Esophagus mucosa (tissue), 1 donor: ENCODE results near the gene ASB18. TPM values are rescaled to one million over a fixed set of nuclear protein-coding genes. Genes with fewer than 3 reads are reported as not detected.

Source experiments
- ATAC-seq: fragments of 200-7000 bp; cut with Tn5 transposase; one replicate; pipeline ENCODE4 v1.9.1; 2020
- total RNA-seq: library from RNA; stranded (reverse); gene quantifications from one replicate; pipeline ENCODE4 v1.2.4, GENCODE V29; 2023
- donor health status: DM: yes; HTN: yes; CAD: no.

ASB18 gene
- total RNA-seq, 1 donor from 2014 or later: not detected

DNA sequence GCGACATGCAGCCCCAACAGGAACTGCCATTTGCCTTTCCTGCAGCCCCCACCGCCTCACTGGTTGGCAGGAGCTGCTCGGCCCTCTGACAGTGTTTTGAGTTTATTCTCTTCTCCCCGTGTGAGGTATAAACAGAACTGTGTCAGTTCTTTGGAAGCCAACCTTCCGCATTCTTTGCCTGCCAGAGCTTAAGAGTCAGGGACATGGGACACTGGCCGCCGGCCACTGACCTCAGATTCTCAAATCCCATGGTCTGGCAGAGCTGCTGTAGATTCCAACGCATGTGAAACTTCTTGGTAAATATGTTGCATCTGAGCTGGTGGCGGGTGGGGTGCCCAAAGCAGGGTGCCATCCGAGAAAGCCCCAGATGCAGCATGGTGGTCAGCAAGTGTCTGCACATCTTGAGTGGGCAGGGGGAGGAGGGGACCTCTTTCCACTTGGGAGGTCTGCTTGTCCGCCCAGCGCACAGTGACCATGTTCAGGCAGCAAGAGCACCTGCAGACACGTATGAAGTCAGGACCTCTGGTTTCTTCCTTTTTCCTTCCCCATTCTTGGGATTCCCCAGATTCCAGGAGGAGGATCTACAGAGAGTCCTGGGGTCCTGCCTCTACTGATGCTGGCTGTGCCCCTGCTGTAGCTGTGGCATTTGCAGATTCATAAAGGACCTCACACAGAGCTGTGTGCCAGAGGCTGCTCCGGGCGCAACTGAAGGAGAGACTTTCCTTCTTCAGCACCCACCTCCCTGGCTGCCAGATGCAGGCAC is 23.8 kb downstream of the ASB18 start:
- ATAC-seq: no peak

DNA sequence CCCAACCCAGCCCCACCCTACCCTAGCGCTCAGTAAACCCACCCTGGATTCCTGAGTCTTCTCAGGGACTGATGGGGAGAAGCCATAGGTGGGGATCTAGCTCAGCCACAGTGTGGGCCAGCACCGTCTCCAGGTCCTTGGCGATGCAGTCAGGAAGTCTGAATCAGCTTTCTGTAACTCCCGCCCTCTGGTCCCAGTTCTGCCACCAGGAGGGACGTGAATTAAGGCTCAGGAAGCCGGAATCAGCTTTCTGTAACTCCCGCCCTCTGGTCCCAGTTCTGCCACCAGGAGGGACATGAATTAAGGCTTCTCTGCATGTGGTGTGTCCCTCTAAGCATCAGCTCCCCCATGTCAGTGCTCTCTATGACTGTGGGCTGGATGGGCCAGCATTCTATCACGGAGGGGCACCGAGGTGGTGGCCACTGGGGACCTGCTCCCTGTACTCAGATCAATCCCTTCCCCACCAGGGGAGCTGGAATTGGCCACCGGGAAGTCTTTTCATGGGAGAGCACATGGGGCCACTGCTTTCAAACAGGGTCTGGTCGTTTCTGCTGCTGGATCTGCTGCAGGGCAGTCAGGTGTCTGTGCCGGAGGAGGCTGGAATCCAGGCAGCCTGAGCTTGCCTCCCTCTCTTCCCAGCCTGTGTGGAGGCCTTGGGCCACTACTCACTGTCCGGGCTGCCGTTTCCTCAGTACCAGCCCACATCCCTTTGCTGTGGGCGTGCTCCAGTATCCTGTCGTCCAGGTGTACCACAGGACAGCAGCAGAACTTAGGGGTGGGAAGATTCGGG is 24.7 kb downstream of the ASB18 start:
- no peak for ATAC-seq

DNA sequence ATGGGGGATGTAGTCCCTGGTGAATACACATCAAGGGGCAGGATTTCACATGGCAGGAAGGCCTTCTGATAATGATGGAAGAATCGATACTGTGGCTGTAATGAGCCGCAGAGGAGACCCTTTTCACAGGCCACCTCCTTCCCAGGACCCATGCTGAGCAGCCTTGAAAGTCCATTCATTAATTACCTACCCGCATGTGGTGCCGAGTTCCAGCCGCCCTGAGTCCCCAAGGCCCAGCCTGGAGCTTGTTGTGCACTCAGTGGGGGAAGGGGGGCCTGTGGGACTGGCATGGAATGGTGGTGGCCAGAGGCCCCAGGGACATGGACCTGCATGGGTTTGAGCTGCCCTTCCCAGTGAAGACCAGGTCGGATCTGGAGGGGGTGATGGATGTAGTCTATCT is 25.5 kb downstream of the ASB18 start:
- no peak for ATAC-seq

DNA sequence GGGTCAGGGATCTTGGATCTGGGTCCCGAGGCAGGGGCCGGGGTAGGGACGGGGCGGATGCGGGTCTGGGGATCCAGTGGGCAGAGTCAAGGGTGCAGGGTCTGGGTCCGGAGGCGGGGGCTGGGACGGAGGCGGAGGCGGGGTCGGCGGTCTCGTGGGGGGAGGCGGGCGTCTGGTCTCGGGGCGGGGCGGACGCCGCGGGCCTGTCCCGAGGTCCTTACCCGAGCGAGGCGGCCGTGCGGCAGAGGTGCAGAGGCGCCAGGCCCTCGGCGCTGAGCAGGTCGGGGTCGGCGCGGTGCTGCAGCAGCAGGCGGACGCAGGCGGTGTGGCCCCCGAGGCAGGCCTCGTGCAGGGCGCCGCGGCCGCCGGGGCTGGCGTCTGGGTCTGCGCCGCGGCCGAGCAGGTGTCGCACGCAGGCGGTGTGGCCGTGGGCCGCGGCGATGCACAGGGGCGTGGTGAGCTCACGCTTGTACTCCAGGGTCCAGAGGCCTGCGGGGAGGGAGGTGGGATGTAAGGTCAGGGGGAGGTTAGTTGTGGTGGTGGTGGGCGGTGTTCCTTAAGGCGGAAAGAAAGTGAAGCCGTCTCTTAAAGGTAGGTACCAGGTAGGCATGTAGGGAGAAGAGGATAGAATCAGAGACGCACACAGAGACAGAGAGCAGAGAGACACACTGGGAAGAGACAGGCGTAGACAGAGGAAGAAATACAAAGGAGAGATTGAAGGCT is 26.6 kb downstream of the ASB18 start:
- no peak for ATAC-seq

DNA sequence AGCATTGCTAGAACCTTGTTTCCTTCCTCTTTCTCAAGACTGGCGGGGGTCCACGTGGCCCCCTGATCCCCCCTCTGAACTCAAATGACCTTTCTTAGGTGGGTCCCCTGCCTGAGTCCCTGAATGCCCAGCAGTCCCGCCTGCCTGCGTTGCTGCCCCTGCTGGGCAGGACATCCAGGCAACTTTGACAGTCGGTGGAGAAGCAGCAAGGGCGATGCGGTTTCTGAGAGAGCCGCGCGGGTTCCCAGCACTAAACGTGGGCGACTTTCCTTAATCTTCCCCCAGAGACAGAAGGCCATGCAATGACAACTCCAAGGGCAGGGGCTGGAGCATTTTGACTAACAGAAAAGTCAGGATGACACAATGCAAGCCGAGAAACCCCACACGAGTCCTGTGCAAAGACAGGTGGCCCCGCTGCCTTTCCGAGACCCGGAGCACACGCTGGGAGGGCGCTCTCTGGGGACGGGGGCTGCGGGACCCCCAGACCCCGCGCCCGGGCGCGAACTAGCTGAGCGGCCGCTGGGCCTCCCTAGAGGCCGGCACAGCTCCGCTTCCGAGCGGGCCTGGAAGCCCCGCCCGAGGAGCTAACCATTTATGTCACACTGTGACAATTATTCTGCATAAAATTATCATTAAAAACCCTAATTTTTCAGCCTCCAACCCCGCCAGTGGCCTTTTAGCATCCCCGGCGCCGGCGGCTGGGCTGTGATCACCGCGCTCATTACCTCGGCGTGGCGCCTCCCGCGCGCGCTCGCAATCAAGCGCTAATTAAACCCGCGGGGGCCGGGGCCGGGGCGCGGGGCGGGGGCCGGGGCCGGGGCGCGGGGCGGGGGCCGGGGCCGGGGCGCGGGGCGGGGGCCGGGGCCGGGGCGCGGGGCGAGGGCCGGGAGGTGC is 27.4 kb downstream of the ASB18 start:
- ATAC-seq: no peak

- ATAC-seq: no peak
Measured at GRCh38 chr2:236229186-236229585, 35.0 kb downstream of the ASB18 start.

- no peak for ATAC-seq
Measured at GRCh38 chr2:236223675-236224074, 40.5 kb downstream of the ASB18 start.

GRCh38 chr2:236221798-236222197 is 42.4 kb downstream of the ASB18 start:
- ATAC-seq: no peak

- no peak for ATAC-seq
Measured at GRCh38 chr2:236219411-236219810, 44.8 kb downstream of the ASB18 start.

DNA sequence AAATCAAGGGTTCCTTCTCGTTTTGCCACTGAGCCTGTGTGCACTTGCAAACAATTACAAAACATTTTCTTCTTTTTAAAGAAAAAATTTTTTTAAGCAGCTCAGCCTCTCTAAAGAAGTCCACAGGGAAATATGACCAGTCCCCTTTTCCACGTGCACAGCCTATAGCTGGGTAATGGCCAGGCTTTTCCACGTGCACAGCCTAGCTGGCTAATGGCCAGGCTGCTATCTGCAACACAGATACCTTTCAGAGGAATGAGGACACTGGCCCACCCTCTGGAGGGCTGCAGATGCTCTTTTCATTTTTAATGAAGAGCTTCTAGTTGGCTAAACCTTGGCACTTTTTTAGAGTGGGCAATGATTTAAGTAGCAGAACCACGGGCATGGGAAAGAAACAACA is 46.3 kb downstream of the ASB18 start:
- no peak for ATAC-seq

DNA sequence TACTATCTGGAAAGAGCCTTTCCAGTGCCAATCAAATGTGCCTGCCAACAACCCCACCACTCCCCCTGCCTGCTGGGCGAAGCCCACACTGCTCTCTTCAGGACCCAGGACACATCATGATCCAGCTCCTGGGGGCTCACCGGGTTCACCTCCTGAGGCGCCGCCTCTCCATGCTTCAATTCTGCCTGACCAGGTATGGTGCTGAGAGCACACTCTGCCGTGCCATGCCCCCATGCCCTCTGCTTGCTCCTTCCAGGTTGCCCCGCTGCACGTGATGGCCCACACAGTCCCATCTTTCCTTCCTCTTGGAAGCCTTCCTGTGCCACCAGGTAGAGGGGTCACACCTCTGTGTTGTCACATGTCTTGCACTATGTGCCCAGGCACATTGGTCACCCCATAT is 47.5 kb downstream of the ASB18 start:
- ATAC-seq: no peak

- ATAC-seq: no peak
Measured at GRCh38 chr2:236215761-236216333, 48.4 kb downstream of the ASB18 start.

DNA sequence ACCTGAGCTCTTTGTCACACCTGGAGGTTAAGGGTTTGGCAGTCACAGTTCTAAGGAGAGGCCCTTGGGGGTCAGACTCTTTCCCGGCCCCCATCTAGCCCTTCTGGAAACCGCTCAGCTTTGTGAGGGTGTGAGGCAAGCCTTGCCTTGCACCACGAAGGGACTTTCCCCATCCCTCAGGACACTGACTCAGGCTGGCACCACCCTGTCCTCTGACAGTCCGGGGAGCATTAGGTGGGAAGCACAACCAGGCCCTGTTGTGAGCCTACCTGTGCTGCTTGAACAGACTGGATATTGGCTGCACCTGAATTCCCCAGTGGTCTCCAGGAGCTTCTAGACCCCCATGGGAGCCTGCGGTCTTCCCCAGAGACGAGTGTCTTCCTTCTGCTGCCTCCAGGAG is 49.0 kb downstream of the ASB18 start:
- peak; percentile 55 for ATAC-seq

DNA sequence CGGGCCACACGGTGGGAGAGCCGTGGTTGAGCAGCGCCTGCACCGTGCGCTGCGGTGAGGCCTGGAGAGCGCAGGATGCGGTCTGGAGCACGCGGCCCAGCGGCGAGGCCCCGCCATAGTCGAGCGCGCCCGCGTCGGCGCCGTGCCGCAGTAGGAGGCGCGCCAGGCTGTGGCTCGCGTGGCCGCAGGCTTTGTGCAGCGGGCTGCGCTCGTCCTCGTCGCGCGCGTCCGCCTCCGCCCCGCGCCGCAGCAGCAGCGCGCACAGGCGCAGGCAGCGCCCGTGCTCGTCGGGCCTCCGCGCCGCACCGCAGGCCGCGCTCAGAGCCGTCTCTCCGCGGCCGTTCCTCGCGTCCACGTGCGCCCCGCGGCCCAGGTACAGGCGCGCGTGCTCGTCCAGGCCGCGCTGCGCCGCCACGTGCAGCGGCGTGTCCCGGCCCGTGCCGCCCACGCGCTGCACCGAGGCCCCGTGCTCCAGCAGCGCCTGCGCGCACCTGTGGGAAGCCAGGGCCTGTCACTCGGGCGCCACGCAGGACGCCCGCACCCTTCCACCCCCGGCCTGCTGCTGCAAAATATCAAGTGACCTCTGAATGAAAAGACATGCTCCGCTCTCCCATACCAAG is 49.7 kb downstream of the ASB18 start:
- ATAC-seq: no peak

- ATAC-seq: no peak
Measured at GRCh38 chr2:236211296-236211695, 52.9 kb downstream of the ASB18 start.

- ATAC-seq: no peak
Measured at GRCh38 chr2:236210536-236210935, 53.7 kb downstream of the ASB18 start.

- ATAC-seq: no peak
Measured at GRCh38 chr2:236209996-236210395, 54.2 kb downstream of the ASB18 start.

DNA sequence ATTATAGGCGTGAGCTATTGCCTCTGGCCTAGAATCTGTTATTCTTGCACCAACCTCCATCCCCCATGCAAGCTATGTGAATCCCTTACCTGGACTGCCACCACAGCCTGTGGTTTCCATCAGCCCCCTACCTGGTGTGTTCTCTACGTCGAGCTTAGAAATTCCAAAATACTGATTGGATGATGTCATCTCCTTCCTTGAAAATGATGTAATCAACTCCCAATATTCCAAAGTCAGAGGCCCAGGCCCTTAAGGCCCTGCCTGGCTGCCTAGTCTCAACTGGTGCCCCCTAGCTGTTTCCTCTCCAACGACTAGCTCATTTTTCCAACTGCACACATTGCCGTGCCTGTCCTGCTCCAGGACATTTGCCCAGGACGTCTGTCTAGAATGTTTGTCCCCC is 54.7 kb downstream of the ASB18 start:
- no peak for ATAC-seq

- ATAC-seq: no peak
Measured at GRCh38 chr2:236208019-236208926, 55.9 kb downstream of the ASB18 start.

DNA sequence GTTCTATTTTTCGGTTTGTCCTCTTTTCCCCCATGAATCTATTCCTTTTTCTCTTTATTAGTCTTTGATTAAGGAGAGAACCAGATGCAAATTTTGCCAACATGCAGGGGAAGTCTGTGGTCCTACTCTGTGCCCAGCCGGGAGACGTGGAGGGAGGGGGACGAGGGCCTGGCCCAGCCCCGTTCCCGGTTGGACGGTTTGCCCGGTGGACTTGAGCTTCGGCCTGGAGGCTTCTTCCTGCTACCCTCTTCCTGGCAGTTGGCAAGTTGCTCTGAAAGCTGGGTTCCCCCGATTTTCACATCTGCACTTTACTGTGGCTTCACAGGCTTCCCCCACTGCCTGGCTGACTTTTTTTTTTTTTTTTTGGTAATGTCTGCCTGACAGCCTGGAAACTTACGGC is 56.7 kb downstream of the ASB18 start:
- ATAC-seq: no peak
